Endodermal cell (in vitro differentiated cells): ENCODE data around the gene DAAM2. TPM values are rescaled to one million over a fixed set of nuclear protein-coding genes. Genes with fewer than 3 reads are reported as not detected.

Experiments
- DNase-seq: peaks from one replicate; pipeline ENCODE4 v3.0.0-alpha.2; 2017
- H3K27ac ChIP-seq: 2 replicates; pipeline ENCODE4 v1.5.1; 2013; ENCODE audit warnings: mild to moderate bottlenecking, low read depth, low read length, moderate library complexity
- H3K27me3 ChIP-seq: 2 replicates; pipeline ENCODE4 v1.6.1; 2013; ENCODE audit warnings: mild to moderate bottlenecking, low read length, moderate library complexity; ENCODE audit not compliant: insufficient read depth, control insufficient read depth, poor library complexity, severe bottlenecking
- H3K36me3 ChIP-seq: 2 replicates; pipeline ENCODE4 v1.7.0; 2013; ENCODE audit warnings: mild to moderate bottlenecking, low read length, moderate library complexity; ENCODE audit not compliant: control insufficient read depth, insufficient read depth
- H3K4me1 ChIP-seq: one replicate; pipeline ENCODE4 v1.7.0; 2013; ENCODE audit warnings: low read length; ENCODE audit not compliant: control insufficient read depth, insufficient read depth
- H3K4me3 ChIP-seq: 2 replicates; pipeline ENCODE4 v1.5.1; 2013; ENCODE audit warnings: mild to moderate bottlenecking, low read length, moderate library complexity
- H3K9ac ChIP-seq: 2 replicates; pipeline ENCODE4 v1.6.1; 2013; ENCODE audit warnings: mild to moderate bottlenecking, low read length, moderate library complexity; ENCODE audit not compliant: poor library complexity, severe bottlenecking; ENCODE audit errors: extremely low read depth
- H3K9me3 ChIP-seq: 2 replicates; pipeline ENCODE4 v1.6.1; 2013; ENCODE audit warnings: mild to moderate bottlenecking, low read length, moderate library complexity; ENCODE audit not compliant: control insufficient read depth
- H3K27ac Mint-ChIP-seq: 2 replicates; pipeline ENCODE4 v1.8.0; 2020; ENCODE audit warnings: mixed read lengths
- H3K27me3 Mint-ChIP-seq: 2 replicates; pipeline ENCODE4 v1.8.0; 2021; ENCODE audit warnings: mild to moderate bottlenecking, mixed read lengths; ENCODE audit not compliant: insufficient read depth
- H3K36me3 Mint-ChIP-seq: 2 replicates; pipeline ENCODE4 v1.8.0; 2020; ENCODE audit warnings: low read depth, mixed read lengths
- H3K4me1 Mint-ChIP-seq: 2 replicates; pipeline ENCODE4 v1.8.0; 2020; ENCODE audit warnings: mixed read lengths
- H3K4me3 Mint-ChIP-seq: 2 replicates; pipeline ENCODE4 v1.8.0; 2020; ENCODE audit warnings: mild to moderate bottlenecking, moderate library complexity, mixed read lengths
- H3K9me3 Mint-ChIP-seq: 2 replicates; pipeline ENCODE4 v1.8.0; 2020; ENCODE audit warnings: mild to moderate bottlenecking, mixed read lengths
- WGBS, 2 experiments: methylation state at CpG; one replicate each; pipeline versions ENCODE4 v1.1.5 to v1.1.7; 2013; ENCODE audit warnings: missing lambda C conversion rate in 2 of 2, mixed read lengths in 1 of 2; ENCODE audit not compliant: insufficient coverage in 1 of 2, insufficient read length in 1 of 2; 5-methylcytosine and 5-hydroxymethylcytosine counted together
- total RNA-seq, 2 donors: library from RNA; stranded (reverse); fragmentation: NEBNext Ultra II Directional in 1 of 2; extraction: Animal tissue kit (Norgen Biotek cat#: 25700) in 1 of 2; gene quantifications; 2 replicates in 1 of 2; 3 replicates in 1 of 2; pipeline ENCODE4 v1.2.1, GENCODE V29; 2021
- TF ChIP-seq, protein P1 (sequence below): fragments of 200-600 bp; sonication (generic); conservative IDR thresholded peaks from 2 replicates; pipeline ENCODE4 v1.5.0; 2021; ENCODE audit warnings: antibody characterized with exemption, mild to moderate bottlenecking

Gene DAAM2
- total RNA-seq, 2 donors from 2014 or later: 0.33 to 1.2 TPM

DNA sequence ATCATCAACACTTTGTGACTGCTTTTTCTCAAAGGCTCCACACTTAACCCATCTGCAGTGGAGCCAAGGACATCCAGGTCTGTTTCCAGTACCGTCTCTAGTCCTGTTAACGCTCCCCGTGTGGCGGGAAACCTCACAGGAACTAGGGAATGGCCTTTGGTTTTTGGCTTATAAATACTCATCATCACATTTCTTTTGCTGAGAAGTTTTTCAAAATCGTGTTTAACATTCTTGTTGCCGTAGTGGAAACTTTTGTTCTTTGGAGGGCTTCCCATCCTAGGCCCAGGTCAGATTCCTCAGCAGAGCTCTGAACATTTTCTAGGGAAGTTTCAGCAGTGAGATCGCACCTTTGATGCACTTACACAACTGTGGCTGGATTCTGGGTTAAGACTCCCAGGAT, 24.6 kb downstream of the DAAM2 start:
- H3K4me3 Mint-ChIP-seq: no peak overlapping the region
- 92 to 95% methylated on average over 6 to 7 of the region's 7 CpGs for WGBS, 2 experiments
- TF ChIP-seq, protein P1, sequence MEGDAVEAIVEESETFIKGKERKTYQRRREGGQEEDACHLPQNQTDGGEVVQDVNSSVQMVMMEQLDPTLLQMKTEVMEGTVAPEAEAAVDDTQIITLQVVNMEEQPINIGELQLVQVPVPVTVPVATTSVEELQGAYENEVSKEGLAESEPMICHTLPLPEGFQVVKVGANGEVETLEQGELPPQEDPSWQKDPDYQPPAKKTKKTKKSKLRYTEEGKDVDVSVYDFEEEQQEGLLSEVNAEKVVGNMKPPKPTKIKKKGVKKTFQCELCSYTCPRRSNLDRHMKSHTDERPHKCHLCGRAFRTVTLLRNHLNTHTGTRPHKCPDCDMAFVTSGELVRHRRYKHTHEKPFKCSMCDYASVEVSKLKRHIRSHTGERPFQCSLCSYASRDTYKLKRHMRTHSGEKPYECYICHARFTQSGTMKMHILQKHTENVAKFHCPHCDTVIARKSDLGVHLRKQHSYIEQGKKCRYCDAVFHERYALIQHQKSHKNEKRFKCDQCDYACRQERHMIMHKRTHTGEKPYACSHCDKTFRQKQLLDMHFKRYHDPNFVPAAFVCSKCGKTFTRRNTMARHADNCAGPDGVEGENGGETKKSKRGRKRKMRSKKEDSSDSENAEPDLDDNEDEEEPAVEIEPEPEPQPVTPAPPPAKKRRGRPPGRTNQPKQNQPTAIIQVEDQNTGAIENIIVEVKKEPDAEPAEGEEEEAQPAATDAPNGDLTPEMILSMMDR: no peak
- no peak for DNase-seq
- H3K4me3 ChIP-seq: no peak overlapping the region
- no peak overlapping the region for H3K27ac Mint-ChIP-seq
- H3K4me1 Mint-ChIP-seq: peaks cover 8% of the 10 kb centered on the region
- H3K9me3 Mint-ChIP-seq: no peaks in the 10 kb centered on the region
- H3K36me3 Mint-ChIP-seq: no peaks in the 10 kb centered on the region
- H3K27me3 ChIP-seq: no peaks in the 10 kb centered on the region
- H3K9me3 ChIP-seq: no peaks in the 10 kb centered on the region
- peaks cover 4% of the 10 kb centered on the region for H3K4me1 ChIP-seq
- H3K36me3 ChIP-seq: no peaks in the 10 kb centered on the region
- H3K27ac ChIP-seq: no peak overlapping the region
- H3K27me3 Mint-ChIP-seq: peaks cover 4% of the 10 kb centered on the region
- no peak overlapping the region for H3K9ac ChIP-seq

DNA sequence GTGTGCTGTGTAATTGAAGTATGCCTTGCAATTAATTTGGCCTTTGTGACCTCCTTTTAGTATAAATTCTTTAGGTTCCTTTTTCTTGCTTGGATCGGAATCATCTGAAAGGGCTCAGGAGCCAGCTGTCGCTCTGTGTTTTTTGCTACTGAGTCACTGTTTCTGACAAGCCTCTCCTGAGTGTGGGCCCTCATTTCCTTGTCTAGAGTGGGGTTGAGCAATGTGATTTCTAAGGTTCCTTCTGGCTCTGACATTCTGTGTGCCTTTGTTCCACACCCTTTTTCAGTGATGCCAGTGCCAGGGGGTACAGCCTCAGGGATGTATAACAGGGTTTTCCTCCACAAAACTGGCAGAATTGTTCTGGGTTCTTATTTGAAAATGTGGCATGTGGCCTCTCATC, 26.5 kb downstream of the DAAM2 start:
- H3K27ac Mint-ChIP-seq: no peak overlapping the region

DNA sequence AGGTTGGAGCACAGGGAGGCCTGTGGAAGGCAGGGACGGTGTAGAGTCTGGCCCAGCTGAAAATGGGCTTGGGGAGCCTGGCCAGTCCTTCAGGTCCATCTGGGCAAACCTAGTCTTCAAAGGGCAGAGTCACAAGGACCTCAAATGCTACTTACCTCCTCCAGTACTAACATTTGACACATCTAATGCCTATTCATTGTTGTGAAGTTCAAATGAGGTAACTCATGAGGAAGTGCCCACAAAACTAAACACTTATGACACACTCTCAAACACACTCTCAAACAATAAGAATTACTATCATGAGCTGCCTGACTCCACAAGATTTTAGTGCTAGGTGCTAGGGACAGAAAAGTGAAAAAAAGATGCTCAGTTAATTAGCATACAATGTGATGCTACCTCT, 27.1 kb downstream of the DAAM2 start:
- H3K27ac Mint-ChIP-seq: no peak overlapping the region
- Histone ChIP-seq H3K27ac (no peak overlapping the region), H3K9ac (no peak overlapping the region), H3K36me3 (no peaks in the 10 kb centered on the region), H3K27me3 (no peaks in the 10 kb centered on the region), H3K9me3 (no peaks in the 10 kb centered on the region), H3K4me3 (no peak overlapping the region), H3K4me1 (no peaks in the 10 kb centered on the region)
- DNase-seq: no peak
- no peaks in the 10 kb centered on the region for H3K9me3 Mint-ChIP-seq
- WGBS, 2 experiments: 90% methylated on average over 1 of the region's 1 CpG; no CpG with 5 or more reads in 1 of the 2 experiments
- H3K36me3 Mint-ChIP-seq: no peaks in the 10 kb centered on the region
- no peak overlapping the region for H3K4me3 Mint-ChIP-seq
- TF ChIP-seq, protein P1: no peak
- peaks cover 16% of the 10 kb centered on the region for H3K4me1 Mint-ChIP-seq
- peaks cover 4% of the 10 kb centered on the region for H3K27me3 Mint-ChIP-seq

More for the DNA sequence above, 26.5 kb downstream of the DAAM2 start:
- no peak overlapping the region for H3K4me3 Mint-ChIP-seq
- peaks cover 2% of the 10 kb centered on the region for H3K27me3 Mint-ChIP-seq
- Histone ChIP-seq H3K9me3 (no peaks in the 10 kb centered on the region), H3K4me3 (no peak overlapping the region), H3K4me1 (no peaks in the 10 kb centered on the region), H3K27me3 (no peaks in the 10 kb centered on the region), H3K27ac (no peak overlapping the region), H3K9ac (no peak overlapping the region), H3K36me3 (no peaks in the 10 kb centered on the region)
- no peak for DNase-seq
- H3K9me3 Mint-ChIP-seq: no peaks in the 10 kb centered on the region
- H3K4me1 Mint-ChIP-seq: peaks cover 11% of the 10 kb centered on the region
- no peaks in the 10 kb centered on the region for H3K36me3 Mint-ChIP-seq
- 74% methylated on average over 2 of the region's 2 CpGs; no CpG with 5 or more reads in 1 of the 2 experiments for WGBS, 2 experiments
- TF ChIP-seq, protein P1: no peak
